NK-92 (cell line): ENCODE measurements around the gene PRSS2.

Source experiments
- DNase-seq: peaks from one replicate; lab custom pipeline; 2025; ENCODE audit not compliant: unreplicated experiment; lab: John Stamatoyannopoulos, UW

The PRSS2 gene

DNA sequence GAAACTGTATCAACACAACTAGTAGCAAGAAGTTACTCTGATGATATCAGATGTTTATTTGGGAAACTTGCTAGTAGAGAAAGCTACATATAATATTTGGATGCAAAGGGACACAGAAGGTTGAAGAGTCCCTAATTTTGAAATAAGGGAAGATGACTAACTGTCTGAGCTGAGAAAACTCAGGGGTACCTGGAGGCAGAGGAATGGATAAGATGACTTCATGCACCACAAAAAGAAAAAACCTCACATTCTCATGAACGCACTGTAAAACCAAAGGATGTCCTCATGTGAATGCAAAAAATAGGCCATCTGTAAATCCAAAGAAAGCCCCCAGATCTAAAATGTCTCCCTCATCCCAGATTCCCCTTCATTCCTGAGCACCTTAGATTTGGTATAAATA, 29.3 kb downstream of the PRSS2 start:
- no peak for DNase-seq

DNA sequence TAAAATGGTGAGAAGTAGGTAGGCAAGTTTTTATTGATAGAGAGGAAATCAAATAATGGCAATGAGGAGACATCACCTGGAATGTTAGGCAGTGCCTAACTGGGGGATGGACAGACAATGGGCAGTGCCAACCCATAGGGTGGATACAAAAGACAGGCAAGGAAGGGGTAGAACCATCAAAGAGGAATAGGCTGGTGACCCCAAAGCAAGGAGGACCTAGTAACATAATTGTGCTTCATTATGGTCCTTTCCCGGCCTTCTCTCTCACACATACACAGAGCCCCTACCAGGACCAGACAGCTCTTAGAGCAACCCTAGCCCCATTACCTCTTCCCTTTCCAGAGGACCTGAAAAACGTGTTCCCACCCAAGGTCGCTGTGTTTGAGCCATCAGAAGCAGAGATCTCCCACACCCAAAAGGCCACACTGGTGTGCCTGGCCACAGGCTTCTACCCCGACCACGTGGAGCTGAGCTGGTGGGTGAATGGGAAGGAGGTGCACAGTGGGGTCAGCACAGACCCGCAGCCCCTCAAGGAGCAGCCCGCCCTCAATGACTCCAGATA, 30.0 kb downstream of the PRSS2 start:
- no peak for DNase-seq

DNA sequence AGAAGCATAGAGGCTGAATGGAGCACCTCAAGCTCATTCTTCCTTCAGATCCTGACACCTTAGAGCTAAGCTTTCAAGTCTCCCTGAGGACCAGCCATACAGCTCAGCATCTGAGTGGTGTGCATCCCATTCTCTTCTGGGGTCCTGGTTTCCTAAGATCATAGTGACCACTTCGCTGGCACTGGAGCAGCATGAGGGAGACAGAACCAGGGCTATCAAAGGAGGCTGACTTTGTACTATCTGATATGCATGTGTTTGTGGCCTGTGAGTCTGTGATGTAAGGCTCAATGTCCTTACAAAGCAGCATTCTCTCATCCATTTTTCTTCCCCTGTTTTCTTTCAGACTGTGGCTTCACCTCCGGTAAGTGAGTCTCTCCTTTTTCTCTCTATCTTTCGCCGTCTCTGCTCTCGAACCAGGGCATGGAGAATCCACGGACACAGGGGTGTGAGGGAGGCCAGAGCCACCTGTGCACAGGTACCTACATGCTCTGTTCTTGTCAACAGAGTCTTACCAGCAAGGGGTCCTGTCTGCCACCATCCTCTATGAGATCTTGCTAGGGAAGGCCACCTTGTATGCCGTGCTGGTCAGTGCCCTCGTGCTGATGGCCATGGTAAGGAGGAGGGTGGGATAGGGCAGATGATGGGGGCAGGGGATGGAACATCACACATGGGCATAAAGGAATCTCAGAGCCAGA, 31.0 kb downstream of the PRSS2 start:
- no peak for DNase-seq

DNA sequence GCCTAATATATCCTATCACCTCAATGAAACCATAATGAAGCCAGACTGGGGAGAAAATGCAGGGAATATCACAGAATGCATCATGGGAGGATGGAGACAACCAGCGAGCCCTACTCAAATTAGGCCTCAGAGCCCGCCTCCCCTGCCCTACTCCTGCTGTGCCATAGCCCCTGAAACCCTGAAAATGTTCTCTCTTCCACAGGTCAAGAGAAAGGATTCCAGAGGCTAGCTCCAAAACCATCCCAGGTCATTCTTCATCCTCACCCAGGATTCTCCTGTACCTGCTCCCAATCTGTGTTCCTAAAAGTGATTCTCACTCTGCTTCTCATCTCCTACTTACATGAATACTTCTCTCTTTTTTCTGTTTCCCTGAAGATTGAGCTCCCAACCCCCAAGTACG, 31.5 kb downstream of the PRSS2 start:
- DNase-seq, result no peak

DNA sequence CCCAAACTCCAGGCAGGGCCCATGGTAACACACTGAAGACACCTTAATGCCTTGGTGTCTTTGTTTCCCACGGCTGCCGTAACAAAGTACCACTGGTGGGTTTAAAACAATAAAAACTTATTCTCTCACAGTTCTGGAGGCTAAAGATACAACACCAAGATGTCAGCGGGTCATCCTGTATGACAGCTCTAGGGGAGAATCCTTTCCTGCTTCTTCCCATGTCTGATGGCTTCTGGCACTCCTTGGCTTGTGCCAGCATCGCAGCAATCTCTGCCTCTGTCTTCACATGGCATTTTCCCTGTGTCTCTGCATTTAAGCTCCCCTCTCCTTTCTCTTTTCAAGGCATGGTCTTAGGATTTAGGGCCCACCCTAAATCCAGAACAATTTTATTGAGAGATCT, 33.1 kb downstream of the PRSS2 start:
- no peak for DNase-seq

DNA sequence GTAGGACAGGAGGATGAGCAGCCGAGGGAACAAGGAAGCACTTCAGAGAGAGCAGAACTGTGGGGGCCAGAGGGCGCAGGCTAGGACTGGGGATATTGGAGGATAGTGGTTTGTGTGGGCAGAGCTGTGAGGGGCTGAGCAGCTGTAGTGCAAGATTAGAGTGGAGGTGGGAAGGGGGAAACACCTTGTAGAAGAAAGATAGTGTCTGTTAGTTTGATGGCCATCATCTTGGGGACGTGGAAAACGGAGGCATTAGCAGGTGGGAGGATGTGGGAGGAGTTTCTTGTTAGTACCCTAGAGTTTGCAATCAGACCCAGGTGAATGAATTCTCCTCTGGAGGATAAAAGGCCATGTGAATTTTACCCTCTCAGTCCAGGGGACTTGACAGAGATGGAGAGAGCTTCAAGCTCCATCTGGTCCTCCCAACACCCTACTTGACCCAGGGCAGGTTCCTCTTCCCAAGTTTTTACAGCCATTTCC, 34.0 kb downstream of the PRSS2 start:
- DNase-seq, result no peak

DNA sequence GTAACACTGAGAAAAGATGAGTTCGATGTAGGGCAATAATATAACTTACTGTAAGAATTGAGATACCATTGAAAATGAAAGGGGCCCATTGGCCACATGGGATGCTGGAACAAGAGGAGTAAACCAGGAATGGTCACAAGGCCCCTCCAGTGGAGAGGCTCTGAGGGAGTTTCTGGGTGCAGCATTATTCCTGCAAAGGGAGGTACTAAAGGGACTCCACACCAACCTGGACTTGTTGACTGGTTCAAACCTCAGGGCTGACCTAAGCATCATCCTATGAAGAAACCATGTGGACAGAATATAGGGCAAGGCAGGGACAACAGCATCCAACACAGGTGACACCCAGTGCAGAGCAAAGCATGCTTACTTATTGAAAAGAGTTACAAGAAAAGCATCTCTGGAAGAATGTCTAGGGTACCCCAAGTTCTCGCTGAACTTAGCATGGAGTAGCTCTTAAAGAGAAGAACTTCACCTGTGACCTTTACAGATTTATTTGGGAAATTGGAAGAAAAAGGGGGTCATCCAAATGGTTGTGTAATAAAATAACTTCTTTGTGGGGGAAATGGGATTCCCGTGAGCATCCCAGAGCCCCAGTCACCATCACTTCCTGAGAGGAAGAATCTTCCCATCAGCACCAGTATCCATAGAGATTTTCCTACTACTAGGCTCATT, 34.7 kb downstream of the PRSS2 start:
- DNase-seq, result no peak

DNA sequence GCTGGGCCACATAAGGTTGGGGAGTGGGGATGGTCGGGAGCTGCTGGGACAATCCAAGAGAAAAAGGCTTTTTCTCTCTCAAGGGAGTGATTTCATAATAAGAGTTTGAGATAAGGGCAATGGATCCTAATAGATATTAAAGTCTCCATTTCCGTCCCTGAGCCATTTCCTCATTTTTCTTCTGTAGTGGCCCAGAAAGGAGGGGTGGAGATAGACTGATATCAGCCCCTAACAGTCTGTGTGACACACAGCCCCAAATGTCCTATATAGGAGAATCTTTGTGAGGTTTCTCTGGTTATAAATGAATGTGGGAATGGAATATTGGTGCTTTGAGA, 35.2 kb downstream of the PRSS2 start:
- no peak for DNase-seq

DNA sequence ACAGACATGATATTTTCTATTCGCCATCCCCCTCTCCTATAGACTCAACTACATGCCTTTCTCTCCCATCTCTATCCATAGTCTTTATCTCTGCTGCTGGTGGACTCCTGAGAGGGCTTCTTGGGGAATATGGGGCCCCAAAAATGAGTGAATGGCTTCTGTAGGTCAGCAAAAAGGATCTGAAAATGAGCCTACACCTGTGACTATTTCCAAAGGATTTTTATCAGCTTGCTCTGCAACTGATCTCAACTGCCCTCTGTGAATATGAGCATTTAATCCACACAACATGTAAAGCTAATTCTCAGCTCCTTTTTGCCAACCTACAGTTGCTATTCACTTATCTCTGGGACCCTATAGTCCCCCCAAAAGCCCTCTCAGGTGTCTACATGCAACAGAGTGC, 36.2 kb downstream of the PRSS2 start:
- no peak for DNase-seq

DNA sequence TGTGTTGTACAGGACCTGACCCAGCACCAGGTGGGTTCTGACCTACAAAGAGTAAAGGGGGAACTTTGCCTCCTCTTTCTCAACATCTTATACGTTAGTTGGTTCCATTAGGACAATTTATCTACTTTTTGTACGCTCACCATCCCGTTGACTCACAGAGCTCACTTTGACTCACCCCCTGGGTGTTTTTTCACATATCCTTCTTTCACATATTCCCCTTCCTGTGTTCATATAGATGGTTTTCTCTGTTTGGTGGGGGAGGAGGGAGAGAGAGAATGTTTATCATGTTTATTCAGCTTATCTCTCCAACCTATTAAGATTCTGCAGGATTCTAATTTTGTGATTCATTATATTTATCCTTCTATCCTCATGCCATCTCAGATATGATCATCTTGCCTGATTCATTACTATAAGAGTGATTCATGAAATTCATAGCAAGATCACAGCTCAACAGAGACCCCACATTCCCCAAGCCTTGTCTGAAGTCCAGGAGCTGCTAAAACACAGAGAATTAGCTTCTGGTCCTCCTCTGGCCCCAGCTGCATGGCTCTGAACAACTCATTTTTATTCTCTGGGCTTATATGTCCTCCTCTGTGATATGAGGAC, 37.2 kb downstream of the PRSS2 start:
- no peak for DNase-seq

DNA sequence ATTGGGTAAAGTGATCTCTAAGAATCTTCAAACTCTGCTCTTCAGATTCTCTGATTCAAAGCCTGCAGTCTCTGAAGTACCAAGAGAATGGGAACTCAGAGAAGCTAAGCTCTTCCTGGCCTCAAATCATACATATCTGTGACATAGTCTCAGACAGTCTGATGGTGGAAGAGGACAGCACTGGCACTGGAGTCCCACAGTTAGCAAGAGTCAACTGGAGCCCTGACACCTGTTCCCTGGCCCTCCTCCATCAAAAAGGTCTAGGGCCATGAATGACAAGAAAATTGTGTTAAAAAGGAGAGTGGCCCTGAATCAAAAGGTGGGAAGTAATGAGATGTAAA, 37.7 kb downstream of the PRSS2 start:
- DNase-seq, result no peak

DNA sequence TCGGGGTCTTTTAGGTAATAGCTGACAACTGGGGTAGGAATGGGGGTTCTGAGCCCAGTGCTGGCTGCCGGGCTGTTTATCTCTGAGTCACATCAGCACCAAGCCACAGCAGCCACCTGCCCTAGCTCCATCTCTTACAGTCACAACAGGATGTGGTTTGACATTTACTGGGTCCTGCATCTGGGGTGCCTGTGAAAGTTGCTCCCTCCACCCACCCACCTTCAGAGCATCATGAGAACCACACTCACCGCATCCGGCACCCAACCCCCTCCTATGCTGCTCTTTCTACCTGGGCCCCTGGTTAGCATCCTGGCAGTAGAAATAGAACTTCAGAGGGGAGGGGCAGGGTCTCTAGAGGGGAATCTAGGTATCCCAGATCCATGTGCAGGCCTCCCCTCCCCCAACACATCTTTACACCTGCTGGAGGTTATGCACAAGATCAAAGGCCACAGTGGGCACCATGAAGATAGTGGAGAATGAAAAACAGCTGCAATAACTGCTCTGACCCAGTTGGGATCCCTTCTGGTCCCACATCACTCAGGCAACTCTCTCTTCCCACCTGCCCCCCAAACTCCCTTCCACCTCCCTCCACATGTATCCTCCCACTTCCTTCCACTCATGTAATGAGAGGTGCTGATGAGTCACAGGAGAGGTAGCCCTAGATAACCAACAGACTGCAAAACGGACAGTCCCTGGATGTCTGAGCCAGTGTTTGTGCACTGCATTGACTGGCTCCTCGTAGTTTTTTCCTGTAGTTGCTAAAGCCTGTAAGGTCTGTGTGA, 38.2 kb downstream of the PRSS2 start:
- peak; percentile 79 for DNase-seq

DNA sequence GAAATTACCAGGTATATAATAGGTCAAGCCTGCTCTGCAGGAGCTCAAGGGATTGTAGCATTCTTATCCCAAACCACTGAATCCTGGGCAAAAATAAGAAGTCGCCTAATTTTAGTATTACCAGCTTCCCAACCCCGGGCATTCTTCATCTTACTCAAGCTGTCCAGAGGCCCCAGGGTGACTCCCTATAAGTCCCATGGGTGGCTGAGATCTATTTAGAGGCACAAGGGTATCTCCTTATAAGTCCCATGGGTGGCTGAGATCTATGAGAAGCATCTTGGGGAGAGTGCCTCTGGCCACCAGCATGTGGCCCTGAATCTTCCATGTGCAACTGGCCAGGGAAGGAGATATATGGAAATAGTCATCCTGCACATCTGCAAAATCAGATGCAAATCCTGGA, 38.9 kb downstream of the PRSS2 start:
- no peak for DNase-seq

DNA sequence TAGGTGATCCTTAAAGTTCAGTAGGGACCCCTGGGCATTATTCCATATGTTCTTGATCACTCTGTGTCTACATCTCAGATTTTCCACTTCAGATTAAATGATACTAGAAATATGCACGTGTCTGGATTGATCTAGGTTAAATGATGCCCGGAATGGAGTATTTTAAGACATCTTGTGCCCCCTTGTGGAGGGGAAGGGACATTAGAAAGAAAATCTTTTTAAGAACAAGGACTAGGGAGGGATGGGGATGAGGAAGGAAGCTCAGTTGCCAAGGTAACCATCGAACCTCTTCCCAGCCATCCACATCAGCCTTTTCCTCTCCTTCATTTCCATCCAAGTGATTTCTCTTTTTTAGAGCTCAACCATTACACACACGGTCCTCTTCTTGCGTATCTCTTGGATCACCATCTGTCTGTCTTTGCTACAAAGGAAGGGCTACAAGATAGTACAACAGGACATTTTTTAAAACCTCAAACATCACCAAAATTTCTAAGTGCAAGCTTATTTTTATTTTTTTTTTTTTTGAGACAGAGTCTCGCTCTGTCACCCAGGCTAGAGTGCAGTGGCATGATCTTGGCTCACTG, 40.5 kb downstream of the PRSS2 start:
- no peak for DNase-seq

DNA sequence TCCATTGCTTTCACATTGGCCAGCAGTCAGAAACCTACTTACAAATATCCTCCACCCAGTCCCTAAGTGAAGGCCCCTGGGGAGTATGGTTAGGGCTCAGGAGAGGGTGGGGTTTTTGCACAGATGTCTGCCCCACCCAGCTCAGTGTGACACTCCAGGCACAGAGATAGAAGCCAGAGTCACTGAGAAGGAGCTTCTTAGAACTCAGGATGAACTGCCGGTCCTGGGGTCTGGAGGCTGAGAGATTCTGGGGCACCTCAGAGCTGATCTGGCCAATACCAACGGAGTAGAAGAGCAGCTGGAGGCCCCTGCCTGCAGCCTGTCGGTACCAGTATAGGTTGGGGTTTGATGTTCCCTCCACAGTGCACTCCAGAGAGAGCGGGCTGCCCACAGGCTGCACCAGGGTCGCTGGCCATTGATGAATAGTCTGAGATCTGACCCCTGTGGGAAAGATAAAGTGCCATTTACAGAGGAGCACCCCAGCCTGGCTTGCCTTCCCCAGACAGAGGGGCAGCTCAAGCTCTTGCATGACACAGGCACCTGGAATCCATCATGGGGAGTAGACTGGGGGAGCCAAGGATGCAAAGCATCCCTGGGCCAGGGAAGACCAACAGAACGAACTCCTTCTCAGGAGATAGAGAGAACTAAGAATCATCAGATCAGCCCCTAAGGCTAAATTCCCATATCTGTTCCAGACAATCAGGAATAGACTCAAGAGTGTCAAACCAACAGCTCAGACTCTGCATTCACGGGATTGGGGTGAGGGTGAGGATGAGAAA, 41.9 kb downstream of the PRSS2 start:
- no peak for DNase-seq

DNA sequence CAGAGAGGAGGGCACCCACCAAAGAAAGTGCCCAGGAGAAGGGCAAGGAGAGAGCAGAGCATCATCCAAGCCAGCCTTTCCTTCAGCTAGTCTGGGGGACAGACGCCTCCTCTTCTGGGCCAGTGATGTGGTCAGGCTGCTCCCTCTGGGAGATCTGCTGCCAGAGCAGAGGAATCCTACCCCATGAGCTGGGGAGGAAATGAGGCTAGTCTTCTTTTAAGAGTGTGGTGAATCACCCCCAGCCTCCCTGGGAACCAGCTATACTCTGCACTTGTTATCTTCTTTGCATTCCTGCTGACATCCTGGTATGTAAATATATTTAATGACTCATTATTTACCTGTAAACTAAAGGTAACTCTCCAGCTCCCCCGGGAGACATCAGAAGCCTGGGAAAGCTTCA, 42.5 kb downstream of the PRSS2 start:
- DNase-seq, result no peak

DNA sequence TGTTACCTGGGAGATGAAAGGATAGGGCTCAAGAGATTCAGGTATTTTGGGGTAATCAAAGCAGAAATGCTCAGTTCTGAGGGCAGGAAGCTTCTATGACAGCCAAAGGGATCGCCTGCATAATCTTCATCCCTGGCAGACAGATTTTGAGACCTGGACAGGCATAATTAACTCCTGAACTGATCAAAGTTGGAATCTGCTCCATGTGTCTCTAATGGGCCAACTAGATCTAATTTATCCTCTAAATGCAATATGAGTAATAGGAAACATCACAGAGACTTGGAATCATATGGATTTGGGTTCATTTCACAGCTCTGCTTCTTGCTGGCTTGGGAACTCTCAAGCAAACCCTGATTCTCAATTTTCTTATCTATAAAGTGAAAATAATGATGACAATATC, 42.9 kb downstream of the PRSS2 start:
- no peak for DNase-seq

DNA sequence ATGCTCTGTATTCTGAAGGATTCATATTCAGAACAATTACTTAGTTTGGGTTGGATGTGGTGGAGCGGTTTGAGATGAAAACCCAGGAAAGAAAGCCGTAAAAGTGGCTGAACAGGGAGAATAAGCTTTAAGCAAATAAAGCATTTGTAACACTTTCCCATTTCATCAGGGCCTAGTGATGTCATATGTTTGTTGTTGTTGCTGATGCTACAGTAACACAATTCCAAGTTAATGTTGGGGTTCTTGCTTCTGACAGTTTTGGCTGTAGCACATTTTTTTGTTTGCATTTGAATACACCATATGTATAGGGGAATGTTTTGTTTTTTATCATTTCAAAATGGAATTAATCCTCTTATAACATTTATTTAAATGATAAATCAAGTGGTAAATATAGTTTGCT, 43.7 kb downstream of the PRSS2 start:
- no peak for DNase-seq

DNA sequence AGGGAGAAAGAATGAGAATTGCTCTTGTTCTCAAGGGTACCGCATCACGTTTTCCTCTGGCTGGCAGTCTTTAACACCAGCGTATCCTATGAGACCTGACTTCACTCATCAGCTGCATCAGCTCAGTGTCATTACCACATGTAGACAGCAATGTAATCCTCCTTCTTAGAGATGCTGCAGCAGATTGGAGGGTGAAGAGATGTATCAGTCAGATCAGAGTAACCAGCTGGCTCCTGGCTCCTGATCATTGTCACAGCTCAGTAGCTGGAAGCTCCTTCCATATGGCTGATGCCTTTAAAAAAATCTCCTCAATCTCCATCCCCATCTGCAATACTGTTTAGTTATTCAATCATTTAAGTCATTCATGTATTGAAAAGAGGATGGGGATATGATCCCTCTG, 44.4 kb downstream of the PRSS2 start:
- no peak for DNase-seq

DNA sequence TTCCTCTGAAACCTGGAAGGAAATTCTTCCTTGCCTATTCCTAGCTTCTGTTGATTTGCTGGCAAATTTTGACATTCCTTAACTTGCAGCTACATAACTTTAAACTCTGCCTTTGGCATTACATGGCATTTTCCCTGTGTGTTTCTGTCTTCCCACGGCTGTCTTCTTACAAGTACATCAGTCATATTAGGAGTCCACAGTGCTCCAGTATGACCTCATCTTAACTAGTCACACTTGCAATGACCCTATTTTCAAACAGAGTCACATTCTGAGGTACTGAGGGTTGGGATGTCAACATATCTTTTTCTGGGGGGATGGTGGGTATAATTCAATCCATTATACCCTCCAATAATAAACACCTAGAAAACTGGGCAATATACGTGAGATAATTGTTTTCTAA, 46.7 kb downstream of the PRSS2 start:
- no peak for DNase-seq

DNA sequence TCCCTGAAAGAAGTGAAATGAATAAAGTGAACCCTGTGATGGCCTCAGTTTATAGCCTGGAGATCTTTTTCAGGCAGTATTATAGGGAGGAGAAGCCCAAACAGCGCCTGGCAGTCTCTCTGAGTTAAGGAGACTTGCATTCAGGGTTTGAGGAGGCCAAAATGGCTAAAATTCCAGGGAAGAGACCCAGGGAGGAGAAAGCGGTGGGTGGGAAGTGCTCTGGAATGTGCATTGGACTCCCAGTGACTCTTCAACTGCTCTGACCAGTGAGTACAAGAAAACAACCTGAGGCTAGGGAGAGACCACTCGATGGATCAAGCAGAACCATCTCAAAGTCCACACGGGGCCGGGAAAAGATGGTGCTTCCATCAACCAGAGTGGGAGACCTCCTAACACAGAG, 48.8 kb downstream of the PRSS2 start:
- DNase-seq, result no peak
